Endothelial cell of umbilical vein (primary cell): ENCODE data around the gene ASL.

Experiments used
- CTCF ChIP-seq, 2 donors: IDR thresholded peaks; 1 replicate in 1 of 2; 2 replicates in 1 of 2; pipeline ENCODE4 v1.5.1; 2011; ENCODE audit warnings: low read length in 2 of 2, mild to moderate bottlenecking in 2 of 2, moderate library complexity in 2 of 2, control low read depth in 1 of 2, inconsistent platforms in 1 of 2, low read depth in 1 of 2; ENCODE audit not compliant: insufficient read depth in 1 of 2; ENCODE audit errors: extremely low read depth in 1 of 2
- MYC ChIP-seq: IDR thresholded peaks from one replicate; pipeline ENCODE4 v1.6.1; 2011; ENCODE audit warnings: mild to moderate bottlenecking, low read depth, low read length
- POLR2A ChIP-seq: IDR thresholded peaks from 2 replicates; pipeline ENCODE4 v1.6.1; 2012; ENCODE audit warnings: low read depth, mild to moderate bottlenecking, control low read depth, low read length
- TF ChIP-seq, protein P1 (sequence below): IDR thresholded peaks from 2 replicates; pipeline ENCODE4 v1.6.1; 2011; ENCODE audit not compliant: insufficient read depth, insufficient read length

GRCh38 chr7:66054063-66054462 lies 21.6 kb upstream of the ASL start:
- TF ChIP-seq CTCF (IDR thresholded peaks at IDR 0.05; ENCODE audit: extremely low read depth in 1 of 2, insufficient read depth in 1 of 2, low read depth in 1 of 2, low read length in 2 of 2) (no peak), POLR2A (no peak), MYC (no peak)
- TF ChIP-seq, protein P1, sequence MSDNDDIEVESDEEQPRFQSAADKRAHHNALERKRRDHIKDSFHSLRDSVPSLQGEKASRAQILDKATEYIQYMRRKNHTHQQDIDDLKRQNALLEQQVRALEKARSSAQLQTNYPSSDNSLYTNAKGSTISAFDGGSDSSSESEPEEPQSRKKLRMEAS, result no peak
